ENCODE data around the gene UBAC1. TPM values are rescaled to one million over a fixed set of nuclear protein-coding genes. Genes with fewer than 3 reads are reported as not detected.

UBAC1 gene
- total RNA-seq, 1 experiment from 2014 or later, result 55.6 TPM

DNA sequence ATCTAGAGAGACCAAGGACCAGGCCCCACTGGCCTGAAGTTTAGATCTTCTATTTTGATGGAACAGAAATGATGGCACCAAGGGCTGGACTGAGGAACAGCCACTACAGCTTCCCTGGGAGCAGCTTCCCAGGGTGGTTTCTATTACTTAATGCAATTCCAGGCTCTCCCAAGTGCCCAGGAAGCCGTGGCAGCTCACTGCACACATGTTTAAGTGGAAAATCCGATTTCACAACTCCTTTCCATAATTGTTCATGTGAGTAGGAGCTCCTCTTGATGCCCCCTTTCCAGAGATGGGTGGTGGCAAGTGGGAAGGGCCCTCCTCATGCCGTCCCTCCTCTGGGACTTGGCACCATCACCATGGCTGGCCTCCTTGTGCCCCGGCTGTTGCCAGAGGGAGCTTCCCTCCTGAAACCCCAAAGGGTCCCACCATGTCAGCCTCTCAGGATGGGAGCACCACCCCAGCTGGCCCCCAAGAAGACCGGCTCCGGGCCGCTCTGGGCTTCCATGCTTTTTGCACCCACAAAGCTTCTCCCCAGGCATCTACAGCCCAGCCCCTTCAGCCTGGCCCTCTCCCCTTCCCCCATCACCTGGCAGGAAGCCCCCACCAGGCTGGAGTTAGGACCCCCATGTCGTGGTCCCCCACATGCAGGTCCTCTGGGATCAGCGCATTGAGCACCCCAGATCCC lies 9.1 kb upstream of the UBAC1 start (continued):
- no peak for TF ChIP-seq GRHL2 (CRISPR knock-in tag; IDR thresholded peaks at IDR 0.05; ENCODE audit: insufficient replicate concordance, severe bottlenecking)
- TF ChIP-seq GTF2I (CRISPR knock-in tag; conservative IDR thresholded peaks at IDR 0.05), result no peak
- no peak for TF ChIP-seq ZNF416 (CRISPR knock-in tag; IDR thresholded peaks at IDR 0.05)
- TF ChIP-seq TP53 (CRISPR knock-in tag; IDR thresholded peaks at IDR 0.05), result no peak
- no peak for TF ChIP-seq SMAD3 (CRISPR knock-in tag; IDR thresholded peaks at IDR 0.05; ENCODE audit: borderline replicate concordance)
- TF ChIP-seq MYBL2 (CRISPR knock-in tag; IDR thresholded peaks at IDR 0.05), result no peak
- TF ChIP-seq, protein P1, sequence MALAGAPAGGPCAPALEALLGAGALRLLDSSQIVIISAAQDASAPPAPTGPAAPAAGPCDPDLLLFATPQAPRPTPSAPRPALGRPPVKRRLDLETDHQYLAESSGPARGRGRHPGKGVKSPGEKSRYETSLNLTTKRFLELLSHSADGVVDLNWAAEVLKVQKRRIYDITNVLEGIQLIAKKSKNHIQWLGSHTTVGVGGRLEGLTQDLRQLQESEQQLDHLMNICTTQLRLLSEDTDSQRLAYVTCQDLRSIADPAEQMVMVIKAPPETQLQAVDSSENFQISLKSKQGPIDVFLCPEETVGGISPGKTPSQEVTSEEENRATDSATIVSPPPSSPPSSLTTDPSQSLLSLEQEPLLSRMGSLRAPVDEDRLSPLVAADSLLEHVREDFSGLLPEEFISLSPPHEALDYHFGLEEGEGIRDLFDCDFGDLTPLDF (CRISPR knock-in tag; IDR thresholded peaks at IDR 0.05), result no peak

DNA sequence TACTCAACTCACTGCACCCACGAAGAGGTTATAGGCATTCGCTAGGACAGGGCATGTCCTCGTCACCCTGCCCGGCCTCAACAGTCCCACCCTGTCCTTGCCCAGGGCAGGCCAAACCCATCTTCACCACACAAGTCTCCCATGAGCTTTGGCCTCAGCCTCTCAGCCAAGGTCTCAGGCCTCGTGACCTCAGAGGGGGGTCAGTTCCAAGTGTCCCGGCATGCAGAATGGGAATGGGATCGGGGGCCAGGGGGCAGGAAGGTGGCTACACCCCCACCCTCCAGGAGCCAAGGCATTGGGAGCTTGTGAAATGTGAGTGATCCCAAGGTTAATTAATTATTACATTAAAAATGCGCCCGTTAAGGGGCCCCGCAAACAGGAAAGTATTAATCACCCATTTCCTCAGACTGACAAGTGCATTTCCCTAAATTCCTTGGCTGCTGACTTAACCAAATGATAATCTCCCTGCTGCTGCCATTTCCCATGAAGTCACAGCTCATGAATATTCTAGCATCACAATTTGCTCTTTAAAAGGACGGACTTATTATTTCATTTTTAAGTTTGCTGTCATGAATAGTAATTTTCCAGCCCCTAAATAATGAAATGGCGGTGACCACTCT lies 8.0 kb upstream of the UBAC1 start:
- ATAC-seq (no peak), DNase-seq (ENCODE audit: low spot score) (no peak)
- CTCF ChIA-PET, result interaction anchor here (0.6 to 3.6 kb wide), 11 partner anchors 8 to 224 kb away, joined by 3 to 22 read pairs (median 4); partner anchors contain the start of genes NACC2 and UBAC1
- H3K4me3 Mint-ChIP-seq, result no peak overlapping the region
- H3K4me1 Mint-ChIP-seq, result peaks cover 15% of the 10 kb centered on the region
- no peaks in the 10 kb centered on the region for H3K9me3 Mint-ChIP-seq
- H3K27ac Mint-ChIP-seq, result no peak overlapping the region
- H3K27me3 Mint-ChIP-seq (ENCODE audit: low read depth), result no peaks in the 10 kb centered on the region
- H3K36me3 Mint-ChIP-seq, result no peaks in the 10 kb centered on the region
- POLR2A ChIA-PET, result no interaction called here
- TF ChIP-seq, protein P2, sequence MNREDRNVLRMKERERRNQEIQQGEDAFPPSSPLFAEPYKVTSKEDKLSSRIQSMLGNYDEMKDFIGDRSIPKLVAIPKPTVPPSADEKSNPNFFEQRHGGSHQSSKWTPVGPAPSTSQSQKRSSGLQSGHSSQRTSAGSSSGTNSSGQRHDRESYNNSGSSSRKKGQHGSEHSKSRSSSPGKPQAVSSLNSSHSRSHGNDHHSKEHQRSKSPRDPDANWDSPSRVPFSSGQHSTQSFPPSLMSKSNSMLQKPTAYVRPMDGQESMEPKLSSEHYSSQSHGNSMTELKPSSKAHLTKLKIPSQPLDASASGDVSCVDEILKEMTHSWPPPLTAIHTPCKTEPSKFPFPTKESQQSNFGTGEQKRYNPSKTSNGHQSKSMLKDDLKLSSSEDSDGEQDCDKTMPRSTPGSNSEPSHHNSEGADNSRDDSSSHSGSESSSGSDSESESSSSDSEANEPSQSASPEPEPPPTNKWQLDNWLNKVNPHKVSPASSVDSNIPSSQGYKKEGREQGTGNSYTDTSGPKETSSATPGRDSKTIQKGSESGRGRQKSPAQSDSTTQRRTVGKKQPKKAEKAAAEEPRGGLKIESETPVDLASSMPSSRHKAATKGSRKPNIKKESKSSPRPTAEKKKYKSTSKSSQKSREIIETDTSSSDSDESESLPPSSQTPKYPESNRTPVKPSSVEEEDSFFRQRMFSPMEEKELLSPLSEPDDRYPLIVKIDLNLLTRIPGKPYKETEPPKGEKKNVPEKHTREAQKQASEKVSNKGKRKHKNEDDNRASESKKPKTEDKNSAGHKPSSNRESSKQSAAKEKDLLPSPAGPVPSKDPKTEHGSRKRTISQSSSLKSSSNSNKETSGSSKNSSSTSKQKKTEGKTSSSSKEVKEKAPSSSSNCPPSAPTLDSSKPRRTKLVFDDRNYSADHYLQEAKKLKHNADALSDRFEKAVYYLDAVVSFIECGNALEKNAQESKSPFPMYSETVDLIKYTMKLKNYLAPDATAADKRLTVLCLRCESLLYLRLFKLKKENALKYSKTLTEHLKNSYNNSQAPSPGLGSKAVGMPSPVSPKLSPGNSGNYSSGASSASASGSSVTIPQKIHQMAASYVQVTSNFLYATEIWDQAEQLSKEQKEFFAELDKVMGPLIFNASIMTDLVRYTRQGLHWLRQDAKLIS (CRISPR knock-in tag; IDR thresholded peaks at IDR 0.05; ENCODE audit: borderline replicate concordance), result no peak
- no peak for TF ChIP-seq NFYB (CRISPR knock-in tag; conservative IDR thresholded peaks at IDR 0.05; ENCODE audit: low read depth)
- TF ChIP-seq, protein P3, sequence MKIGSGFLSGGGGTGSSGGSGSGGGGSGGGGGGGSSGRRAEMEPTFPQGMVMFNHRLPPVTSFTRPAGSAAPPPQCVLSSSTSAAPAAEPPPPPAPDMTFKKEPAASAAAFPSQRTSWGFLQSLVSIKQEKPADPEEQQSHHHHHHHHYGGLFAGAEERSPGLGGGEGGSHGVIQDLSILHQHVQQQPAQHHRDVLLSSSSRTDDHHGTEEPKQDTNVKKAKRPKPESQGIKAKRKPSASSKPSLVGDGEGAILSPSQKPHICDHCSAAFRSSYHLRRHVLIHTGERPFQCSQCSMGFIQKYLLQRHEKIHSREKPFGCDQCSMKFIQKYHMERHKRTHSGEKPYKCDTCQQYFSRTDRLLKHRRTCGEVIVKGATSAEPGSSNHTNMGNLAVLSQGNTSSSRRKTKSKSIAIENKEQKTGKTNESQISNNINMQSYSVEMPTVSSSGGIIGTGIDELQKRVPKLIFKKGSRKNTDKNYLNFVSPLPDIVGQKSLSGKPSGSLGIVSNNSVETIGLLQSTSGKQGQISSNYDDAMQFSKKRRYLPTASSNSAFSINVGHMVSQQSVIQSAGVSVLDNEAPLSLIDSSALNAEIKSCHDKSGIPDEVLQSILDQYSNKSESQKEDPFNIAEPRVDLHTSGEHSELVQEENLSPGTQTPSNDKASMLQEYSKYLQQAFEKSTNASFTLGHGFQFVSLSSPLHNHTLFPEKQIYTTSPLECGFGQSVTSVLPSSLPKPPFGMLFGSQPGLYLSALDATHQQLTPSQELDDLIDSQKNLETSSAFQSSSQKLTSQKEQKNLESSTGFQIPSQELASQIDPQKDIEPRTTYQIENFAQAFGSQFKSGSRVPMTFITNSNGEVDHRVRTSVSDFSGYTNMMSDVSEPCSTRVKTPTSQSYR (CRISPR knock-in tag; IDR thresholded peaks at IDR 0.05), result no peak
- TF ChIP-seq, protein P1 (CRISPR knock-in tag; IDR thresholded peaks at IDR 0.05), result no peak
- no peak for TF ChIP-seq ESRRA (CRISPR knock-in tag; IDR thresholded peaks at IDR 0.05; ENCODE audit: borderline replicate concordance)
- TF ChIP-seq, protein P4, sequence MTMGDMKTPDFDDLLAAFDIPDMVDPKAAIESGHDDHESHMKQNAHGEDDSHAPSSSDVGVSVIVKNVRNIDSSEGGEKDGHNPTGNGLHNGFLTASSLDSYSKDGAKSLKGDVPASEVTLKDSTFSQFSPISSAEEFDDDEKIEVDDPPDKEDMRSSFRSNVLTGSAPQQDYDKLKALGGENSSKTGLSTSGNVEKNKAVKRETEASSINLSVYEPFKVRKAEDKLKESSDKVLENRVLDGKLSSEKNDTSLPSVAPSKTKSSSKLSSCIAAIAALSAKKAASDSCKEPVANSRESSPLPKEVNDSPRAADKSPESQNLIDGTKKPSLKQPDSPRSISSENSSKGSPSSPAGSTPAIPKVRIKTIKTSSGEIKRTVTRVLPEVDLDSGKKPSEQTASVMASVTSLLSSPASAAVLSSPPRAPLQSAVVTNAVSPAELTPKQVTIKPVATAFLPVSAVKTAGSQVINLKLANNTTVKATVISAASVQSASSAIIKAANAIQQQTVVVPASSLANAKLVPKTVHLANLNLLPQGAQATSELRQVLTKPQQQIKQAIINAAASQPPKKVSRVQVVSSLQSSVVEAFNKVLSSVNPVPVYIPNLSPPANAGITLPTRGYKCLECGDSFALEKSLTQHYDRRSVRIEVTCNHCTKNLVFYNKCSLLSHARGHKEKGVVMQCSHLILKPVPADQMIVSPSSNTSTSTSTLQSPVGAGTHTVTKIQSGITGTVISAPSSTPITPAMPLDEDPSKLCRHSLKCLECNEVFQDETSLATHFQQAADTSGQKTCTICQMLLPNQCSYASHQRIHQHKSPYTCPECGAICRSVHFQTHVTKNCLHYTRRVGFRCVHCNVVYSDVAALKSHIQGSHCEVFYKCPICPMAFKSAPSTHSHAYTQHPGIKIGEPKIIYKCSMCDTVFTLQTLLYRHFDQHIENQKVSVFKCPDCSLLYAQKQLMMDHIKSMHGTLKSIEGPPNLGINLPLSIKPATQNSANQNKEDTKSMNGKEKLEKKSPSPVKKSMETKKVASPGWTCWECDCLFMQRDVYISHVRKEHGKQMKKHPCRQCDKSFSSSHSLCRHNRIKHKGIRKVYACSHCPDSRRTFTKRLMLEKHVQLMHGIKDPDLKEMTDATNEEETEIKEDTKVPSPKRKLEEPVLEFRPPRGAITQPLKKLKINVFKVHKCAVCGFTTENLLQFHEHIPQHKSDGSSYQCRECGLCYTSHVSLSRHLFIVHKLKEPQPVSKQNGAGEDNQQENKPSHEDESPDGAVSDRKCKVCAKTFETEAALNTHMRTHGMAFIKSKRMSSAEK (CRISPR knock-in tag; IDR thresholded peaks at IDR 0.05; ENCODE audit: borderline replicate concordance), result no peak
- no peak for TF ChIP-seq TEAD4 (CRISPR knock-in tag; IDR thresholded peaks at IDR 0.05)
- TF ChIP-seq, protein P5, sequence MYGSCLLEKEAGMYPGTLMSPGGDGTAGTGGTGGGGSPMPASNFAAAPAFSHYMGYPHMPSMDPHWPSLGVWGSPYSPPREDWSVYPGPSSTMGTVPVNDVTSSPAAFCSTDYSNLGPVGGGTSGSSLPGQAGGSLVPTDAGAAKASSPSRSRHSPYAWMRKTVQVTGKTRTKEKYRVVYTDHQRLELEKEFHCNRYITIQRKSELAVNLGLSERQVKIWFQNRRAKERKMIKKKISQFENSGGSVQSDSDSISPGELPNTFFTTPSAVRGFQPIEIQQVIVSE (CRISPR knock-in tag; IDR thresholded peaks at IDR 0.05; ENCODE audit: borderline replicate concordance), result no peak
- no peak for TF ChIP-seq FOXK1 (CRISPR knock-in tag; IDR thresholded peaks at IDR 0.05)
- no peak for TF ChIP-seq TEAD1 (CRISPR knock-in tag; IDR thresholded peaks at IDR 0.05)

All from WTC11 (cell line).